ENCODE results near the gene RPS2. TPM values are rescaled to one million over a fixed set of nuclear protein-coding genes. Genes with fewer than 3 reads are reported as not detected.

Gene RPS2
- total RNA-seq, 1 experiment from 2014 or later = 3,874 TPM

GRCh38 chr16:1944612-1945199, 19.9 kb downstream of the RPS2 start:
- Histone ChIP-seq H2AK5ac (ENCODE audit: insufficient read length, low read length) (no peak overlapping the region), H3T11ph (ENCODE audit: low read length) (no peak overlapping the region), H3K27ac (ENCODE audit: insufficient read length, low read depth, low read length) (no peak overlapping the region), H2BK15ac (ENCODE audit: low read depth, low read length) (no peak overlapping the region), H3K18ac (ENCODE audit: insufficient read length, low read depth, low read length) (no peak overlapping the region), H3K27me3 (ENCODE audit: insufficient read depth, low read length) (no peaks in the 10 kb centered on the region), H2BK20ac (ENCODE audit: low read depth, low read length, poor library complexity, severe bottlenecking) (no peak overlapping the region), H3K9ac (ENCODE audit: extremely low read depth, insufficient read length, low read length) (no peak overlapping the region), H3K23me2 (ENCODE audit: insufficient read length, low read depth, low read length, poor library complexity, severe bottlenecking) (peaks cover 7% of the 10 kb centered on the region), H4K5ac (ENCODE audit: insufficient read length, low read depth, low read length) (no peak overlapping the region), H3K9me3 (ENCODE audit: control insufficient read depth, low read depth, low read length) (no peaks in the 10 kb centered on the region), H4K8ac (replicated peaks; ENCODE audit: insufficient read length, low read depth, low read length) (no peak overlapping the region), H3K4me1 (ENCODE audit: insufficient read depth, low read length) (peaks cover 4% of the 10 kb centered on the region; the same call in 1 of the 2 replicates), H3K79me1 (ENCODE audit: insufficient read depth, low read depth, low read length, poor library complexity, severe bottlenecking) (no peaks in the 10 kb centered on the region), H3K79me2 (ENCODE audit: insufficient read depth, low read length) (no peaks in the 10 kb centered on the region), H4K20me1 (ENCODE audit: control insufficient read depth, insufficient read depth, insufficient read length) (no peaks in the 10 kb centered on the region), H2BK12ac (ENCODE audit: insufficient read length, low read depth, low read length) (no peak overlapping the region), H3K4ac (ENCODE audit: low read depth, low read length) (no peak overlapping the region), H2AFZ (ENCODE audit: low read length) (no peak overlapping the region), H4K91ac (ENCODE audit: insufficient read length, low read depth, low read length) (no peak overlapping the region), H3K4me2 (ENCODE audit: insufficient read depth, insufficient read length, low read length) (no peak overlapping the region), H3K14ac (ENCODE audit: insufficient read depth, low read length) (no peak overlapping the region), H3K56ac (ENCODE audit: insufficient read length, low read depth, low read length) (no peak overlapping the region), H2BK120ac (ENCODE audit: low read depth, low read length, poor library complexity, severe bottlenecking) (no peak overlapping the region), H2BK5ac (ENCODE audit: insufficient read length, low read length) (no peak overlapping the region), H3K23ac (ENCODE audit: insufficient read length, low read depth, low read length) (no peak overlapping the region)
- no peaks in the 10 kb centered on the region for H3K9me3 Mint-ChIP-seq
- TF ChIP-seq, protein P1, sequence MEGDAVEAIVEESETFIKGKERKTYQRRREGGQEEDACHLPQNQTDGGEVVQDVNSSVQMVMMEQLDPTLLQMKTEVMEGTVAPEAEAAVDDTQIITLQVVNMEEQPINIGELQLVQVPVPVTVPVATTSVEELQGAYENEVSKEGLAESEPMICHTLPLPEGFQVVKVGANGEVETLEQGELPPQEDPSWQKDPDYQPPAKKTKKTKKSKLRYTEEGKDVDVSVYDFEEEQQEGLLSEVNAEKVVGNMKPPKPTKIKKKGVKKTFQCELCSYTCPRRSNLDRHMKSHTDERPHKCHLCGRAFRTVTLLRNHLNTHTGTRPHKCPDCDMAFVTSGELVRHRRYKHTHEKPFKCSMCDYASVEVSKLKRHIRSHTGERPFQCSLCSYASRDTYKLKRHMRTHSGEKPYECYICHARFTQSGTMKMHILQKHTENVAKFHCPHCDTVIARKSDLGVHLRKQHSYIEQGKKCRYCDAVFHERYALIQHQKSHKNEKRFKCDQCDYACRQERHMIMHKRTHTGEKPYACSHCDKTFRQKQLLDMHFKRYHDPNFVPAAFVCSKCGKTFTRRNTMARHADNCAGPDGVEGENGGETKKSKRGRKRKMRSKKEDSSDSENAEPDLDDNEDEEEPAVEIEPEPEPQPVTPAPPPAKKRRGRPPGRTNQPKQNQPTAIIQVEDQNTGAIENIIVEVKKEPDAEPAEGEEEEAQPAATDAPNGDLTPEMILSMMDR (conservative IDR thresholded peaks at IDR 0.05) = no peak
- WGBS (ENCODE audit: extremely low coverage, insufficient read length, low lambda C conversion rate) = no CpG with 5 or more reads among the region's 21 CpGs
- DNase-seq = peak; percentile 30
- H3K4me1 Mint-ChIP-seq = peaks cover 15 to 23% of the 10 kb centered on the region in 2 experiments
- peaks cover 1% of the 10 kb centered on the region; the same call in 1 of the 2 replicates for H3K27me3 Mint-ChIP-seq (ENCODE audit: low read depth)
- peak overlapping the region; percentile 20 to 93; a peak in 3 of 5 replicates for H3K4me3 Mint-ChIP-seq
- H3K27ac Mint-ChIP-seq = no peak overlapping the region; a peak in 2 of 7 replicates
- peaks cover 0 to 5% (median 0%) of the 10 kb centered on the region in 3 experiments; a peak in 3 of 7 replicates for H3K36me3 Mint-ChIP-seq (ENCODE audit: insufficient read depth in 1 of 3, low read depth in 3 of 3)

Data from H9 (cell line).